Tibial artery (tissue), 4 donors: ENCODE data around the gene SEMA3B.
A peak's percentile ranks its signal among the peaks of the same experiment; 100 is the strongest.

Experiments used
- DNase-seq, 2 donors: peaks; one replicate each; pipeline ENCODE4 v3.0.0-alpha.2; 2019
- H3K27ac ChIP-seq, 2 donors: fragments of 200-600 bp; sonication (generic) in 1 of 2; 1 replicate in 1 of 2; 2 replicates in 1 of 2; pipeline ENCODE4 v1.5.1; 2018 to 2019; ENCODE audit warnings: mild to moderate bottlenecking in 1 of 2
- H3K27me3 ChIP-seq, 2 donors: fragments of 200-600 bp; sonication (generic) in 1 of 2; one replicate each; pipeline versions ENCODE4 v1.5.1 to v1.6.0; 2016 to 2019
- H3K36me3 ChIP-seq, 3 donors: fragments of 200-600 bp; sonication (generic) in 2 of 3; one replicate each; pipeline ENCODE4 v1.5.1; 2016 to 2019; ENCODE audit warnings: mild to moderate bottlenecking in 2 of 3
- H3K4me1 ChIP-seq, 4 donors: fragments of 200-600 bp; sonication (generic) in 2 of 4; 1 replicate in 3 of 4; 2 replicates in 1 of 4; pipeline ENCODE4 v1.5.1; 2016 to 2019
- H3K4me3 ChIP-seq, 2 donors: fragments of 200-600 bp; sonication (generic) in 1 of 2; 1 replicate in 1 of 2; 2 replicates in 1 of 2; pipeline ENCODE4 v1.5.1; 2018 to 2019; ENCODE audit warnings: mild to moderate bottlenecking in 2 of 2
- H3K9me3 ChIP-seq, 3 donors: fragments of 200-600 bp; sonication (generic) in 1 of 3; one replicate each; pipeline ENCODE4 v1.5.1; 2016 to 2019
- intact Hi-C: fragments of 100-400 bp; cut with DNase I; formaldehyde crosslinking; loops from one replicate; pipeline ENCODE4 v1.15.0; 2023; ENCODE audit warnings: low total_unique reads
- TF ChIP-seq, protein P1 (sequence below), 2 experiments: fragments of 200-600 bp in 1 of 2; fragments of 450-650 bp in 1 of 2; IDR thresholded peaks; one replicate each; pipeline ENCODE4 v1.5.1; 2017 to 2019; ENCODE audit warnings: antibody characterized with exemption in 2 of 2, mild to moderate bottlenecking in 1 of 2, moderate library complexity in 1 of 2

SEMA3B gene

DNA sequence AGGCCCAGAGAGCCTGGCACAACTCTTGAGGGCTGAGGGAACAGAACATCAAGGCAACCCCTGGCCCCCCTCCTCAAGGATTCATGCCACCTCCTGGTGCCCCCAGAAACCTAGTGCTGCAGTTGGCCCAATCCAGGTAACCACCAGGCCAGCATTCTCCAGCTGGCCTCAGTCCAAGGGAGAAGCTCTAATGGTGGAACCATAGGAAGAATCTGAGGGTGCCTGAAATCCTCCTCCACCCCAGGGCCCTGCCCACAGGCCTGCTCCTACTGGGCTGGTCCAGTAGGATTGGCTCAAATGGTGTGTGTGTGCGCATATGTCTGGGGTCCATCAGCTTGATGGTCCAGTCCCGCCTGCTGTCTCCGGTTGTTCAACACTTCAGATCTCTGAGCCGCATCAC, 45.9 kb downstream of the SEMA3B start:
- no peak for DNase-seq
- Histone ChIP-seq H3K27me3 (no peaks in the 10 kb centered on the region), H3K4me3 (no peak overlapping the region), H3K27ac (no peak overlapping the region), H3K36me3 (peaks cover 0 to 24% (median 18%) of the 10 kb centered on the region in 3 donors), H3K4me1 (peaks cover 0 to 33% (median 13%) of the 10 kb centered on the region in 4 donors), H3K9me3 (no peaks in the 10 kb centered on the region)
- intact Hi-C loops: no loop called here
- TF ChIP-seq, protein P1, sequence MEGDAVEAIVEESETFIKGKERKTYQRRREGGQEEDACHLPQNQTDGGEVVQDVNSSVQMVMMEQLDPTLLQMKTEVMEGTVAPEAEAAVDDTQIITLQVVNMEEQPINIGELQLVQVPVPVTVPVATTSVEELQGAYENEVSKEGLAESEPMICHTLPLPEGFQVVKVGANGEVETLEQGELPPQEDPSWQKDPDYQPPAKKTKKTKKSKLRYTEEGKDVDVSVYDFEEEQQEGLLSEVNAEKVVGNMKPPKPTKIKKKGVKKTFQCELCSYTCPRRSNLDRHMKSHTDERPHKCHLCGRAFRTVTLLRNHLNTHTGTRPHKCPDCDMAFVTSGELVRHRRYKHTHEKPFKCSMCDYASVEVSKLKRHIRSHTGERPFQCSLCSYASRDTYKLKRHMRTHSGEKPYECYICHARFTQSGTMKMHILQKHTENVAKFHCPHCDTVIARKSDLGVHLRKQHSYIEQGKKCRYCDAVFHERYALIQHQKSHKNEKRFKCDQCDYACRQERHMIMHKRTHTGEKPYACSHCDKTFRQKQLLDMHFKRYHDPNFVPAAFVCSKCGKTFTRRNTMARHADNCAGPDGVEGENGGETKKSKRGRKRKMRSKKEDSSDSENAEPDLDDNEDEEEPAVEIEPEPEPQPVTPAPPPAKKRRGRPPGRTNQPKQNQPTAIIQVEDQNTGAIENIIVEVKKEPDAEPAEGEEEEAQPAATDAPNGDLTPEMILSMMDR (IDR thresholded peaks at IDR 0.05): no peak

DNA sequence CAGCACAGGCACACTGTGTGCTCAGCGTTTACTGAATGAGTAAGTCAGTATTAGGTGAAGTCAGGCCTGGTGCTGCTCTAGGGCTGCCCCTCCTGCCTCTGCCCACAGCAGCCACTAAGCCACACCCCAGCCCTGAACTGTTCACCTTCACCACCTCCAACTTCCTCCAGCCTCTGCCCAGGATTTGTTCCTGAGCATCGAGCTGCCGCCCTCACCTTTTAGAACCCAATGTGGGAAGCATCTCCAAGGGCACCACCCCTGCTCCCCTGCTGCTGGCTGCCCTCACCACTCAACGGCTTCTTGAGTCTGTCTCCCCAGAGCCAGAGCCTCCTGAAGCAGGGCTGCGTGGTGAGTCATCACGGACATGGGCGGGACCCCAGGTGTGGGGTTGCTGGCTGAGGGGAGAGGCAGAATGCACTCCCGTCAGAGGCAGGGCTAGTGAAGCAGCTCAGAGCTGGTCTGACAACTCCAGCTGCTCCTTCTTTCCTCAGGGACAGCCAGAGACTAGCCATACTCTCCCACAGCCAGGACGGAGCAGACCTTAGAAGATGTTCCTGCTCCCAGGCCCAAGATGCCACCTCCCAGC, 47.8 kb downstream of the SEMA3B start:
- DNase-seq: no peak
- Histone ChIP-seq H3K4me3 (no peak overlapping the region), H3K4me1 (peaks cover 0 to 45% (median 23%) of the 10 kb centered on the region in 4 donors), H3K27me3 (no peaks in the 10 kb centered on the region), H3K9me3 (no peaks in the 10 kb centered on the region), H3K36me3 (peaks cover 0 to 24% (median 18%) of the 10 kb centered on the region in 3 donors), H3K27ac (no peak overlapping the region)
- TF ChIP-seq, protein P1 (IDR thresholded peaks at IDR 0.05): no peak
- intact Hi-C loops: no loop called here

DNA sequence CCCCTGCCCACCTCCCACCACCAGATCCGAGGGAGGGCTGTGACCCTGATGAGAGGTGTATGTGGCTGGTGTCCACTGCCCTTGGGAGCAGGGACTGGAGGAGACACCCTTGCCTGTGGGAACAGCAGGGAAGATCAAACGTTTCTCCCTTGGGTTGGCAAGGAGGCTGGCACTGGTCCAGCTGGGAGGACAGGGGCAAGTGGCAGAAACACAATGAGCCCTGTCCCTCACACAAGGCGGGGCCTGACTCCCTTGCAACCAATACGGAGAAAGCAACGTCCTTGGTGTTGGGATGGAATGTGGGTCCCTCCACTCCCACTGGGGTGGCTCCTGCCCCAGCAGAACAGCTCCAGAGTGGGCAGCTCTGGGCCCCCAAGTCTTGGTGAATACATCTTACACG, 48.4 kb downstream of the SEMA3B start:
- intact Hi-C loops: no loop called here
- H3K9me3 ChIP-seq: no peaks in the 10 kb centered on the region
- H3K27me3 ChIP-seq: no peaks in the 10 kb centered on the region
- DNase-seq: no peak
- TF ChIP-seq, protein P1 (IDR thresholded peaks at IDR 0.05): no peak
- H3K4me3 ChIP-seq: no peak overlapping the region
- H3K36me3 ChIP-seq: peaks cover 0 to 24% (median 18%) of the 10 kb centered on the region in 3 donors
- peaks cover 0 to 50% (median 28%) of the 10 kb centered on the region in 4 donors for H3K4me1 ChIP-seq
- no peak overlapping the region for H3K27ac ChIP-seq

DNA sequence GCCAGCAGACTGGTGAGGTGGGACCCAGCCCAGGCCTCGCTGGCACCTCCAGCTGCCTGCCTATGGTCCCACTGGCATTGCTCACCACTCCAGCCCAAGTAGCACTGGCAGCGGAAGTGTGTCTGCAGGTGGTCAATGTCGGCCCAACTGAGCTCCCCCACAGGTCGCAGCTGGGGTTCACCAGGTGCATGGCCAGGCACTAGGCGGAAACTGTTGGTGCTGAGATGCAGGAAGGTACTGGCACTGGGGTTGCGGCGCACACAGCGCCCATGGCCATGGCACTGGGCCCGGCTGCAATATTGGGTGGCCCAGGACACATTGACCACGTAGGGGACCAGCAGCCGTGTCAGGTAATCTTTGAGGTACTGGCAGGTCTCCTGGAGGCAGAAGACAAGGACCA, 49.2 kb downstream of the SEMA3B start:
- no peak for DNase-seq
- no peak overlapping the region for H3K27ac ChIP-seq

DNA sequence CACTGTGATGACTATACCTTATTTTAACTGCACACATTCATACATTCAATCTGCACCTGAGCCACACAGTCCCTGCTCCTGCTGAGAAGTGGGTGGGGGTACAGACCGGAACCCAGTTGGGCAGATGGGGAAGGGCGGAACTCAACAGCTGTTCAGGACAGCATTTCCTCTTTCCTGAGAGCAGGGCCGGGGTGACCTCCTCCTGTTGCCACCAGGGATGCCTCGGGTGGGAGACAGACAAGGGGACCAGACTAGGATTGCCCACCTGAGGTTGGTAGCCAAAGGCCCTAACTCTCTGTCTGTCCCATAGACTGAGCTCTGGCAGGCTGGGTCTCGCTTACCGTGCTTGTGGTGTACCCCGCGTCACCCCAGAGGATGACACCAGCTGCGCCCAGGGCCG, 49.7 kb downstream of the SEMA3B start:
- peaks cover 0 to 24% (median 18%) of the 10 kb centered on the region in 3 donors for H3K36me3 ChIP-seq
- peak overlapping the region in 1 of 2 donors; percentile 17 for H3K4me3 ChIP-seq
- no peaks in the 10 kb centered on the region for H3K9me3 ChIP-seq
- no peak overlapping the region for H3K27ac ChIP-seq
- peaks cover 0 to 57% (median 30%) of the 10 kb centered on the region in 4 donors for H3K4me1 ChIP-seq
- DNase-seq: no peak
- no peaks in the 10 kb centered on the region for H3K27me3 ChIP-seq
- TF ChIP-seq, protein P1 (IDR thresholded peaks at IDR 0.05): no peak
- intact Hi-C loops: no loop called here

More for the DNA sequence above, 49.2 kb downstream of the SEMA3B start:
- intact Hi-C loops: no loop called here
- TF ChIP-seq, protein P1 (IDR thresholded peaks at IDR 0.05): no peak
- H3K36me3 ChIP-seq: peaks cover 0 to 24% (median 18%) of the 10 kb centered on the region in 3 donors
- H3K27me3 ChIP-seq: no peaks in the 10 kb centered on the region
- no peak overlapping the region for H3K4me3 ChIP-seq
- H3K9me3 ChIP-seq: no peaks in the 10 kb centered on the region
- H3K4me1 ChIP-seq: peaks cover 0 to 57% (median 30%) of the 10 kb centered on the region in 4 donors
